H7 (cell line): Measurements from ENCODE around the gene TMEM178A. TPM values are rescaled to one million over a fixed set of nuclear protein-coding genes. Genes with fewer than 3 reads are reported as not detected.

Source experiments
- DNase-seq: peaks from one replicate; pipeline ENCODE4 v3.0.0; 2012
- H3K27me3 ChIP-seq: 2 replicates; pipeline ENCODE4 v1.6.0; 2011; ENCODE audit warnings: mild to moderate bottlenecking, low read length; ENCODE audit not compliant: control insufficient read depth, insufficient read depth
- H3K36me3 ChIP-seq: replicated peaks from 2 replicates; pipeline ENCODE4 v1.5.1; 2011; ENCODE audit warnings: low read length; ENCODE audit not compliant: control insufficient read depth, insufficient read depth
- H3K4me3 ChIP-seq: 2 replicates; pipeline ENCODE4 v1.5.1; 2011; ENCODE audit warnings: low read depth, mild to moderate bottlenecking, control low read depth, low read length, moderate library complexity; ENCODE audit not compliant: insufficient read depth
- total RNA-seq: library from RNA; depleted of rRNA; stranded (reverse); fragments of >200 nt; shearing (Covaris generic); gene quantifications from 2 replicates; pipeline ENCODE4 v1.2.3, GENCODE V29; 2014; rRNA removed

Gene TMEM178A
- total RNA-seq, 1 experiment from 2014 or later = 8.1 TPM

GRCh38 chr2:39739386-39739785, 73.7 kb downstream of the TMEM178A start:
- DNase-seq = no peak
- no peaks in the 10 kb centered on the region for H3K27me3 ChIP-seq
- H3K36me3 ChIP-seq = peaks cover 11% of the 10 kb centered on the region
- no peak overlapping the region for H3K4me3 ChIP-seq

GRCh38 chr2:39741871-39742270, 76.2 kb downstream of the TMEM178A start:
- Histone ChIP-seq H3K36me3 (peaks cover 5% of the 10 kb centered on the region; the same call in 1 of the 2 replicates), H3K4me3 (no peak overlapping the region), H3K27me3 (no peaks in the 10 kb centered on the region)
- DNase-seq = no peak

- no peak for DNase-seq
These were observed 77.6 kb downstream of the TMEM178A start for GRCh38 chr2:39743269-39743776.

GRCh38 chr2:39755466-39755865, 89.7 kb downstream of the TMEM178A start:
- DNase-seq = no peak
- Histone ChIP-seq H3K36me3 (peaks cover 10% of the 10 kb centered on the region), H3K27me3 (no peaks in the 10 kb centered on the region), H3K4me3 (no peak overlapping the region)

More at GRCh38 chr2:39743269-39743776, 77.6 kb downstream of the TMEM178A start:
- Histone ChIP-seq H3K36me3 (peaks cover 2% of the 10 kb centered on the region; the same call in 1 of the 2 replicates), H3K4me3 (no peak overlapping the region), H3K27me3 (no peaks in the 10 kb centered on the region)

GRCh38 chr2:39757156-39757555, 91.4 kb downstream of the TMEM178A start:
- no peak overlapping the region for H3K4me3 ChIP-seq
- no peak for DNase-seq
- peaks cover 10% of the 10 kb centered on the region for H3K36me3 ChIP-seq
- H3K27me3 ChIP-seq = no peaks in the 10 kb centered on the region

GRCh38 chr2:39762448-39762847, 96.7 kb downstream of the TMEM178A start:
- Histone ChIP-seq H3K36me3 (peaks cover 6% of the 10 kb centered on the region), H3K27me3 (no peaks in the 10 kb centered on the region), H3K4me3 (no peak overlapping the region)
- no peak for DNase-seq

Other genes with a start within 250 kb of the TMEM178A start
- 48.4 and 83.7 TPM in 2 replicates for gene MAP4K3, start 228.6 kb upstream of the TMEM178A start, total RNA-seq
- gene THUMPD2, start 113.3 kb downstream of the TMEM178A start, total RNA-seq = 7.1 and 13.7 TPM in 2 replicates